Heart left ventricle (tissue), 16 donors: Measurements from ENCODE around the gene NECAB2. TPM values are rescaled to one million over a fixed set of nuclear protein-coding genes. Genes with fewer than 3 reads are reported as not detected.

Source experiments
- ATAC-seq, 4 donors: fragments of 200-7000 bp; cut with Tn5 transposase; one replicate each; pipeline ENCODE4 v1.9.1; 2020 to 2022; ENCODE audit warnings: moderate library complexity in 4 of 4, mild to moderate bottlenecking in 3 of 4, moderate number of reproducible peaks in 1 of 4
- DNase-seq, 5 donors: peaks; one replicate each; pipeline ENCODE4 v3.0.0-alpha.2; 2020
- H3K27ac ChIP-seq, 12 donors: fragments of 200-600 bp; sonication (generic) in 4 of 12; one replicate each; pipeline versions ENCODE4 v1.5.0 to v1.8.0; 2016 to 2022; ENCODE audit warnings: mild to moderate bottlenecking in 2 of 12
- H3K27me3 ChIP-seq, 9 donors: fragments of 200-600 bp; sonication (generic) in 2 of 9; one replicate each; pipeline versions ENCODE4 v1.5.1 to v1.8.0; 2016 to 2022; ENCODE audit warnings: mild to moderate bottlenecking in 3 of 9
- H3K36me3 ChIP-seq, 9 donors: fragments of 200-600 bp; sonication (generic) in 2 of 9; one replicate each; pipeline versions ENCODE4 v1.5.0 to v1.8.0; 2018 to 2022; ENCODE audit warnings: mild to moderate bottlenecking in 2 of 9
- H3K4me1 ChIP-seq, 12 donors: fragments of 200-600 bp; sonication (generic) in 4 of 12; one replicate each; pipeline versions ENCODE4 v1.5.0 to v1.8.0; 2016 to 2022; ENCODE audit warnings: mild to moderate bottlenecking in 3 of 12
- H3K4me3 ChIP-seq, 12 donors: fragments of 200-600 bp; sonication (generic) in 4 of 12; one replicate each; pipeline versions ENCODE4 v1.5.0 to v1.8.0; 2017 to 2022; ENCODE audit warnings: mild to moderate bottlenecking in 9 of 12, moderate library complexity in 4 of 12
- H3K9me3 ChIP-seq, 12 donors: fragments of 200-600 bp; sonication (generic) in 4 of 12; one replicate each; pipeline versions ENCODE4 v1.5.0 to v1.8.0; 2016 to 2022; ENCODE audit warnings: mild to moderate bottlenecking in 1 of 12
- CTCF ChIP-seq, 12 donors: fragments of 200-600 bp; sonication (generic) in 4 of 12; IDR thresholded peaks; one replicate each; pipeline versions ENCODE4 v1.5.0 to v1.8.0; 2018 to 2022; ENCODE audit warnings: antibody characterized with exemption in 12 of 12, mild to moderate bottlenecking in 5 of 12
- POLR2A ChIP-seq, 2 donors: fragments of 450-650 bp; IDR thresholded peaks; one replicate each; pipeline ENCODE4 v1.6.1; 2017; ENCODE audit warnings: antibody characterized with exemption in 2 of 2, mild to moderate bottlenecking in 2 of 2, moderate library complexity in 2 of 2
- WGBS, 4 donors: extraction: QIAGEN DNeasy Blood & Tissue Kit in 2 of 4; methylation state at CpG; one replicate each; pipeline versions ENCODE4 v1.1.5 to v1.1.7; 2013 to 2018; 5-methylcytosine and 5-hydroxymethylcytosine counted together
- intact Hi-C, 10 donors: fragments of 100-400 bp; cut with DNase I; formaldehyde crosslinking; loops; one replicate each; pipeline versions ENCODE4 v1.11.1 to v1.14.2; 2022
- polyA plus RNA-seq, 2 donors: library from polyadenylated mRNA; stranded (reverse); fragments of 200-250 nt; gene quantifications; one replicate each; pipeline ENCODE4 v1.2.3, GENCODE V29; 2013
- total RNA-seq, 9 donors: library from RNA; depleted of rRNA in 2 of 9; stranded (reverse); fragments of >200 nt in 2 of 9; fragmentation: NEBNext Ultra II Directional in 3 of 9; extraction: Animal tissue kit (Norgen Biotek cat#: 25700) in 3 of 9; gene quantifications; one replicate each; pipeline versions ENCODE4 v1.1.0 to v1.2.4, GENCODE V29; 2016 to 2023
- donor health status: ischemic (EF 13 %, LVEDD 7.1; RV severe dilation, severe dysfunction).
- donor health status: healthy with polysubstance abuse.
- donor health status: DM: no; HTN: yes; CAD: no.
- donor health status: DM: no; HTN: no; CAD: no.
- donor health status: ischemic (EF 25% LVEDD 6.9; RV normal size, moderate dysfunction).
- donor health status: ischemic (EF 25% LVEDD 5.7; RV mildly dilated, moderate dysfunction).
- donor health status: healthy.
- donor health status: DM: yes; HTN: yes; CAD: no.
- donor health status: ischemic (EF 35%, LVEDD 5.7; RV mildly dilated, moderate dysfunction).
- donor health status: nonischemic (EF 11% LVEDD 7.7; RV severe dilation, severe dysfunction).
- donor health status: DM: yes; HTN: yes; CAD: no.
- donor health status: PGD.
- donor health status: ischemic (EF 29% LVEDD 5.4; RV normal size, mild dysfunction).
- donor health status: nonischemic (EF 23%, LVEDD 6.1; RV moderate dilation, normal function).

The NECAB2 gene
- total and polyA plus RNA-seq, 11 donors, result 0.24 to 2.1 (median 0.88) TPM; not detected in 2

GRCh38 chr16:84016477-84016876 is 48.4 kb downstream of the NECAB2 start:
- ATAC-seq, result no peak
- Histone ChIP-seq H3K4me1 (peaks cover 0 to 17% (median 0%) of the 10 kb centered on the region in 12 donors), H3K4me3 (no peak overlapping the region), H3K27me3 (no peaks in the 10 kb centered on the region), H3K9me3 (peaks cover 0 to 8% (median 4%) of the 10 kb centered on the region in 12 donors), H3K27ac (no peak overlapping the region), H3K36me3 (no peaks in the 10 kb centered on the region)
- intact Hi-C loops, result no loop called here
- DNase-seq, result no peak
- TF ChIP-seq CTCF (IDR thresholded peaks at IDR 0.05), result no peak
- no peak for TF ChIP-seq POLR2A (IDR thresholded peaks at IDR 0.05)
- 93 to 98% (median 95%) methylated on average over 9 to 12 of the region's 12 CpGs for WGBS, 4 donors

DNA sequence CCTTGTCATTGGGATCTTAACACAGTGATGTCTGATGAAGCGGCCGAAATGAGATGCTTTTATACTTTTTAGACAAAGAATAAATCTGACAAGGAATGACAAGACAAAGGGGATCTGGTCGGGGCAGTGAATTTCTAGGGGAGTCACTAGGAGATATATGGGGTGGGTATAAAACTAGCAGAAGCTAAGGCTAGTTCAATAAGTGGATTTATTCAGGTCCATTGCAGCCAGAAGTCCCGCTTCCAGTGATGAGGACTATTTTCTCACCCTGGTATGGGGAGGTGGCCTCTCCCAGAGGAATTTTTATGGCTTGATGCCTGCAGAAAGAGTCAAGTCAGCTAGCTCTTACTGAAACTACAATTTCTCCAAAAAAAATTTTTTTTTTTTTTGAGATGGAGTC is 50.7 kb downstream of the NECAB2 start:
- Histone ChIP-seq H3K9me3 (peaks cover 0 to 14% (median 5%) of the 10 kb centered on the region in 12 donors), H3K27me3 (peaks cover 0 to 4% (median 0%) of the 10 kb centered on the region in 9 donors), H3K4me3 (no peak overlapping the region), H3K27ac (no peak overlapping the region), H3K36me3 (no peaks in the 10 kb centered on the region), H3K4me1 (peaks cover 0 to 17% (median 0%) of the 10 kb centered on the region in 12 donors)
- TF ChIP-seq POLR2A (IDR thresholded peaks at IDR 0.05), result no peak
- TF ChIP-seq CTCF (IDR thresholded peaks at IDR 0.05), result no peak
- DNase-seq, result no peak
- ATAC-seq, result no peak
- 84 to 94% (median 89%) methylated on average over 4 of the region's 4 CpGs for WGBS, 4 donors
- intact Hi-C loops, result no loop called here

GRCh38 chr16:84020353-84020752 is 52.3 kb downstream of the NECAB2 start:
- no peak for TF ChIP-seq CTCF (IDR thresholded peaks at IDR 0.05)
- TF ChIP-seq POLR2A (IDR thresholded peaks at IDR 0.05), result no peak
- WGBS, 4 donors, result 47 to 60% (median 59%) methylated on average over 9 of the region's 9 CpGs
- Histone ChIP-seq H3K27ac (peak overlapping the region in 1 of 12 donors; percentile 7), H3K36me3 (no peaks in the 10 kb centered on the region), H3K27me3 (peaks cover 0 to 4% (median 0%) of the 10 kb centered on the region in 9 donors), H3K4me1 (peaks cover 0 to 12% (median 0%) of the 10 kb centered on the region in 12 donors), H3K9me3 (peaks cover 0 to 14% (median 5%) of the 10 kb centered on the region in 12 donors), H3K4me3 (no peak overlapping the region)
- DNase-seq (peak in 2 of 5 donors; percentile 28 to 65), ATAC-seq (peak; percentile 56 to 83 (median 70))
- intact Hi-C loops, result no loop called here

- Histone ChIP-seq H3K36me3 (no peaks in the 10 kb centered on the region), H3K9me3 (peaks cover 0 to 14% (median 5%) of the 10 kb centered on the region in 12 donors), H3K27ac (no peak overlapping the region), H3K27me3 (peaks cover 0 to 11% (median 0%) of the 10 kb centered on the region in 9 donors), H3K4me1 (peaks cover 0 to 12% (median 0%) of the 10 kb centered on the region in 12 donors), H3K4me3 (no peak overlapping the region)
- DNase-seq, result no peak
- intact Hi-C loops, result no loop called here
- no peak for ATAC-seq
- TF ChIP-seq POLR2A (IDR thresholded peaks at IDR 0.05), result no peak
- TF ChIP-seq CTCF (IDR thresholded peaks at IDR 0.05), result no peak
- WGBS, 4 donors, result 78 to 93% (median 92%) methylated on average over 5 of the region's 5 CpGs
Observed at GRCh38 chr16:84021488-84021887, 53.4 kb downstream of the NECAB2 start.
